ENCODE data around the gene SHQ1.
"Not testable (repeated sequence)": the region's sequence is repeated elsewhere in the genome, so short reads cannot be mapped to it uniquely, and the experiment has no call there.

The SHQ1 gene

DNA sequence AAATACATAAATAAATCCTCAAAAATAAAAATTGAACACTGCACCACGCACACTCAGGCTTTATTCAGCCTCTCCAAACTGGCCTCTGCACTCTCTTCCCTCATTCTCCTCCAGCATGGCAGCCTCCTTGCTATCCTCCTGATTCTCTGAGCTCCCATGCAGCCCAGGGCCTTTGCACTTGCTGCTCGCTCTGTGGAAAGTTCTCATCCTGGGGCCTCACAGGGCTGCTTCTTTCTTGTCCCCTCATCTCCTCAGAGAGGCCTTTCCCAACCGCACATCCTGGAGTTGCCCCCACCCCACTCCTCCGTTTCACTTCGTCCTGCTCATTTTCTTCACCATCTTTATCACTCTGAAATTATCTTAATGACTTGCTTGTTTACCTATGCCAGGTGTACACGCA, 123.0 kb downstream of the SHQ1 start:
- DNase-seq (ENCODE audit: extremely low spot score, insufficient read length, low read depth), result no peak
- FAIRE-seq, result no peak

DNA sequence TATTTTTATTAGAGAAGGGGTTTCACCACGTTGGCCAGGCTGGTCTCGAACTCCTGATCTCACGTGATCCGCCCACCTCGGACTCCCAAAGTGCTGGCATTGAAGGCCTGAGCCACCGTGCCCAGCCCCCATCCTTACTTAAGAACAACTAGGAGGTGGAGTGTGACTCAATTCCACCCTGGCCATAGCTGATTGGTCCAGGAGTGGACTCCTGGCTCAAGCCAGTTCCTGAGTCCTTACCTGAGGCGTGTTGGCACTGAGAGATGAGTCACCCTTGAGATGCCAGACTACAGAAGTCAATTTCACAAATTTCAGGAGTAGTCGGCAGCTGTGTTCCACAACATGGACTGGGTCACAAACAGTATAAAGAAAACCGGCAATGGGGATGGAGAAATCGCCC, 124.2 kb downstream of the SHQ1 start:
- no peak for DNase-seq (ENCODE audit: extremely low spot score, insufficient read length, low read depth)
- no peak for FAIRE-seq

DNA sequence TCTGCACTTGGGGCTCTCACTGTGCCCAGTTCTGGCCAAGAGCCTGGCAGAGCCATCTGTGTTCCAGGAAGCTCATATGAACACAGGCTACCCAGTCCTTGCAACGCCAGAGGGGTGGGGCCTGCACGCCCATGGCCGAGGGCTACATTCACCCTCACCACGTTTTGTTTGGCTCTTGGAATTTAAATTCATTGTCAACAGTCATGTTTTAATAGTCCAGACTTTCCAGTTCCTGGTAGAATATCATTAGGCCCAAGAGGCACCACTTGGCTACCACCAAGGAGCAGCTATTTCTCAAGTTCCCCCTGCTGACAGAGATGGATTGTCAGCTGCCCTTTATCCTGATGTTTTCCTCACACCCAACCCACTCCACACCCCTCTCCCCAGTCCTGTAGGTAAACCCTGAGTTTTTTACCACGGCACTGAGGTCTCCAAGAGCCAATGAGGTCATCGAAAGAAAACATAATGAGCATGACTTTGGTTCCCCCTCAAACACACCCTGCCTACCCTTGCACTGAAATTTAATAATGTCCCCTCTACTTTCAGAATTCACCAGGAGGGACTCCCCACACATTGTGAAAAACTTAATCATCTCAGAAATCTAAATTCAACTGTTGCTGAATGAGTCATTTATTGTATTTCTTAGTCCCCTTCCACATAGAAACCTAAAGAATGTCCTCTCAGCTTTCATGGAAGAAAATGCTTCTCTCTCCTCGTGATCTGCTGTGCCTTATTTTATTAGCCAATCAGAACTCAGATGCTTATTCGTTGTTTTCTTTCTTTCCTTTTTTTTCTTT, 125.1 kb downstream of the SHQ1 start:
- FAIRE-seq (no peak), DNase-seq (ENCODE audit: extremely low spot score, insufficient read length, low read depth) (no peak)

DNA sequence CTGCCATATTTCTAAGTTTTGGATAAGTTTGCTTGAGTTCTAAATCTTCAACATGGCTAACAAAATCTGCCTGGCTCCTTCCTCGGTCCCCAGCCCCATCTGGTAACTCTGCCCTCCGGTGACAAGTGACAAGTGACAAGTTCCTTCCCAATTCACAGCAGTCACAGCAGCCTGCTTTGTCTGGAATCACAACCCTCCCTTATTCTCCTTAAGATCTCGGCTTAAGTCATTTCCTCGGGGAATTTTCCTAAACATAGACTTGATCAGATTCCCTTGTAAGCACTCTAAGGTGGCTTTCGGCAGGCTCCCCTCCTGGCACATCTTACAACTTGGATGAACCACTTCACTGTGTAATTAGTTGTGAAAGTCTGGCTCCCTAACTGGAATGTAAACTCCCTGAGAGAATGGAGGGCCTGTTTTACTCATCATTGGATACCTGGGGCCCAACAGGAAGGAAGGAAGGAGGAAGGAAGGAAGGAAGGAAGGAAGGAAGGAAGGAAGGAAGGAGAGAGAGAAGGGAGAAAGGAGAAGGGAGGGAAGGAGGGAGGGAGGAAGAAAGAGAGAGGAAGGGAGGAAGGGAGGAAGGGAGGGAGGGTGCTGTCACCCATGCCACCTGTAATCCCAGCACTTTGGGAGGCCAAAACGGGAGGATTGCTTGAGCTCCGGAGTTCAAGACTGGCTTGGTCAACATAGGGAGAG, 126.4 kb downstream of the SHQ1 start:
- FAIRE-seq (no peak), DNase-seq (ENCODE audit: extremely low spot score, insufficient read length, low read depth) (no peak)

DNA sequence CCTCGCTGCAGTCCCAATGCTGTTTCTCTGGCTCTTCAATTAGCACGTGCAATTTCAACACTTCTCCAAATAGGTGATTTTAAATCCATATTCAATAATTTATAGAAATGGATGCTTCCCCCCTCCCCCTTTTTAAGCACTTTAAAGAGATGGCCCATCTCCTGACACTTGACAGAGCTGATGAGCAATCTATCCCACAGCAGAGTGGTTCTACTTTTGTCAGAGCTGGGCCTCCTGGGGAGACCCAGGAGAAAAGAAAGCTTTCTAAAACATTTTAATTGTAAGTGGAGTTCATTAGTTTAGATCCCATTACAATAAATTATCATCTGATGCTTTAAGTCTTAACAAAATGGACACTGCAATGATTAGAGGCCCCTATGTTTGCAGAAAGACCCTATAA, 127.7 kb downstream of the SHQ1 start:
- DNase-seq (ENCODE audit: extremely low spot score, insufficient read length, low read depth) (no peak), FAIRE-seq (no peak)

DNA sequence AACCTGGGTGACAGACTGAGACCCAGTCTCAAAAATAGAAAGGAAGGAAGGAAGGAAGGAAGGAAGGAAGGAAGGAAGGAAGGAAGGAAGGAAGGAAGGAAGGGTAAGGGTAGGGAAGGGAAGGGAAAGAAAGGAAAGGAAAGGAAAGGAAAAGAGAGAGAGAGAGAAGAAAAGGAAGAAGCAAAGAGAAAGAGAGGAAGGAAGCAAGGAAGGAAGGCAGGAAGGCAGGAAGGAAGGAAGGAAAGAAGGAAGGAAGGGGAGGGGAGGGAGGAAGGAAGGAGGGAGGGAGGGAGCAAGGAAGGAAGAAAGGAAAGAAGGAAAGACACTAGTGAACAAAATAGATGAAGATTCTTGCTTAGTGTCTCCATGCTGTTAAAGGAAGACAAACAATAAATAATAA, 129.1 kb downstream of the SHQ1 start:
- FAIRE-seq (no peak), DNase-seq (ENCODE audit: extremely low spot score, insufficient read length, low read depth) (no peak)

DNA sequence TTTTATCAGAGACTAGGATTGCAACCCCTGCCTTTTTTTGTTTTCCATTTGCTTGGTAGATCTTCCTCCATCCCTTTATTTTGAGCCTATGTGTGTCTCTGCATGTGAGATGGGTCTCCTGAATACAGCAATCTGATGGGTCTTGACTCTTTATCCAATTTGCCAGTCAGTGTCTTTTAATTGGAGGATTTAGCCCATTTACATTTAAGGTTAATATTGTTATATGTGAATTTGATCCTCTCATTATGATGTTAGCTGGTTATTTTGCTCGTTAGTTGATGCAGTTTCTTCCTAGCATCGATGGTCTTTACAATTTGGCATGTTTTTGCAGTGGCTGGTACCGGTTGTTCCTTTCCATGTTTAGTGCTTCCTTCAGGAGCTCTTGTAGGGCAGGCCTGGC, 134.1 kb downstream of the SHQ1 start:
- FAIRE-seq; DNase-seq (ENCODE audit: extremely low spot score, insufficient read length, low read depth): not testable (repeated sequence)

DNA sequence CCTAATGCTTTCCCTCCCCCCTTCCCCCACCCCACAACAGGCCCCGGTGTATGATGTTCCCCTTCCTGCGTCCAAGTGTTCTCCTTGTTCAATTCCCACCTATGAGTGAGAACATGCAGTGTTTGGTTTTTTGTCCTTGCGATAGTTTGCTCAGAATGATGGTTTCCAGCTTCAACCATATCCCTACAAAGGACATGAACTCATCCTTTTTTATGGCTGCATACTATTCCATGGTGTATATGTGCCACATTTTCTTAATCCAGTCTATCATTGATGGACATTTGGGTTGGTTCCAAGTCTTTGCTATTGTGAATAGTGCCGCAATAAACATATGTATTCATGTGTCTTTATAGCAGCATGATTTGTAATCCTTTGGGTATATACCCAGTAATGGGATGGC, 137.8 kb downstream of the SHQ1 start:
- not testable (repeated sequence) for FAIRE-seq; DNase-seq (ENCODE audit: extremely low spot score, insufficient read length, low read depth)

DNA sequence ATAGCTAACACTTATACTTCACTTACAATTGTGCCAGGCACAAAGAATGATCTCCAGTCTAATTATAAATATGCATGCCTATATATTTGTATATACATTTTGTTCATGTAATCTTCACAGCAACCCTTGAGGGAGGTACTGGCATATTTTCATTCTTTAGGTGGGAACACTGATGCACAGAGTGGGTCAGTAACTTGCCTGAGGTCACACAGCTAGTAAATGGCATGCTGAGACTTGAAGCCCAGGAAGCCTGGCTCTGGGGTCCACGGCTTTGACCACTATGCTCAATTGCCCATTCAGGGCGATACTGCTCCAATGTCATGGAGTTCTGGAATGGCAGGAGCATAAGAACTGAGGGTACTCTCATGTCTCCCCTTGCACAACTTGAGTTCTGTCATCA, 139.8 kb downstream of the SHQ1 start:
- FAIRE-seq (no peak), DNase-seq (ENCODE audit: extremely low spot score, insufficient read length, low read depth) (no peak)

DNA sequence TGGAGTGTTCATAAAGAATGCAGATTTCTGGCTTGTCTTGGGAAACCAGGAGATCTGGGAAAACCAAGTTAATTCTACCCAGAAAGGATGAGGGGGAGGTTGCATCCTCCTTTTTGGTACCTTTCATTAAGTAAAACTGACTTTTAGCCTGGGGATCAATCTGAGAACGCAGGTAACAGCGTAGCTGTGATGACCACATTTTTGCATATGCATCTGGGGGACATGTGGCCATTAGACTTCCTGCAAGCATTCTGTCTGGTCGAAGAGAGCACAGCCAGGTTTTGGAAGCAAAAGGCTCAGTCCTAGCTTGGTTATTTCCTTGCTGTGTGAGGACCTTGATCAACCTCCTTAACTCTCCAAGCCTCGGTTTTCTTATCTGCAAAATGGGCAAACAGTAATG, 145.2 kb downstream of the SHQ1 start:
- no peak for FAIRE-seq

DNA sequence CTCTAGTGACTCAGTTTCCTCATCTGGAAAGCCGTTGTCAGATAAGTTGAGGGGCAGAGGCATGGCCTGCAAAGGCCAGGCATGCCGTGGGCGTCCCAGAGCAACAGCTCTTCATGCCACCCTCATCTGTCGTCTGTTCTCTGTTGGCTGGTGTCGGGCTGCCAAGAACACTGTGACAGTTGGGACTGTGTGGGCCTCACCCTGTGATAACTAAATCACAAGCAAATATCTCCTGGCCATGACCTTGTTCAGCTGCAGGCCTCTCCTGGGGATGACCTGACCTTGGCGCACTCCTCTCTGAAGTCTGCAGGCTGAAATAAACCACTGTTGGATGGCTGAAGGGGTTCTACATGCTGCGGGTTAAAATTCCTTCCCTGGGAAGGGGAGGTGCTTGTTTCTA, 145.9 kb downstream of the SHQ1 start:
- FAIRE-seq (no peak), DNase-seq (ENCODE audit: extremely low spot score, insufficient read length, low read depth) (no peak)

More for the DNA sequence above, 145.2 kb downstream of the SHQ1 start:
- no peak for DNase-seq (ENCODE audit: extremely low spot score, insufficient read length, low read depth)

DNA sequence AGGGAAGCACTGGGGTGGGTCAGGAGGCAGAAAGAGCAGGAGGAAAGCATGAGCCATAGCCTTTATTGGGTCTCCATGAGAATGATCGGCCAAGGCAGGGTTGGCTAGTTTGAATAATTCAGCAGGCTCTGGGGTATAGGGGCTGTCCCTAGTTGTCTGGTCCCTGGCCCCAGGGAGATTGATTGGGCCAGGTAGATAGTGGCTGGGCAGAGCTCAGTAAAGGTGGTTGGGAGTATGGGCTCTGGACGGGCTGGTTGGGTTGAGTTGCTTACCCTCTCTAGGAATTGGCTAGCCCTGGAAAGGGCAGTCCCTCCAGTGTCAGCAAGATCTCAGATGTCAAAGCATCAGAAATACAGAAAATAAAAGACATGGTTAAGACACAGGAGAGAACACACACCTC, 148.1 kb downstream of the SHQ1 start:
- DNase-seq (ENCODE audit: extremely low spot score, insufficient read length, low read depth), result no peak
- no peak for FAIRE-seq

DNA sequence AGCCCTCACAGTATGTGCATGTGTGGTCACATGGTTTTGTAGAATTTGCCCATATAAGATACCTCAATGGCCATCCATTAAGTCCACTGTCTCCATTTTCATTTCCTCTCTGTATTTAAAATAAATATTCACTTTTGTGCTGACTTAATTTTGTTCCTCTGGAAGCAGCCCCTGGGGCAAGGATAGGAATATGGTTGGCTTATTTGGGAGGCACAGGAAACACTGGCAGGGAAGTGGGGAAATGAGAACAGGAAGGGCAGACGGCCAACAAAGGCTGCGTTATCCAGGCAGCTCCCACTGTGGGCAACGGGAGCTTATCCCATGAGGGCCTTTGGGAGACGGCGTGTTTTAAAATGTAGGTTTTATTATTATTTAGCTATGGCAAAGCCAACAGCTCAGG, 148.6 kb downstream of the SHQ1 start:
- DNase-seq (ENCODE audit: extremely low spot score, insufficient read length, low read depth) (no peak), FAIRE-seq (no peak)

Data from GM18507 (cell line).